Mesothelial cell of epicardium (in vitro differentiated cells): Measurements from ENCODE around the gene ELOVL2. TPM values are rescaled to one million over a fixed set of nuclear protein-coding genes. Genes with fewer than 3 reads are reported as not detected.

Experiments
- DNase-seq, 2 experiments: peaks; one replicate each; pipeline ENCODE4 v3.0.0; 2021; ENCODE audit warnings: low spot score in 2 of 2; ENCODE audit not compliant: unreplicated experiment in 2 of 2
- H3K27ac Mint-ChIP-seq: 2 replicates; pipeline ENCODE4 v1.8.0; 2021; ENCODE audit warnings: mixed read lengths
- H3K27me3 Mint-ChIP-seq: 2 replicates; pipeline ENCODE4 v1.8.0; 2021; ENCODE audit warnings: low read depth, mixed read lengths
- H3K36me3 Mint-ChIP-seq: 2 replicates; pipeline ENCODE4 v1.8.0; 2021; ENCODE audit warnings: mixed read lengths
- H3K4me1 Mint-ChIP-seq: 2 replicates; pipeline ENCODE4 v1.8.0; 2021; ENCODE audit warnings: mixed read lengths
- H3K4me3 Mint-ChIP-seq: 2 replicates; pipeline ENCODE4 v1.8.0; 2021; ENCODE audit warnings: mild to moderate bottlenecking, moderate library complexity, mixed read lengths
- H3K9me3 Mint-ChIP-seq: 2 replicates; pipeline ENCODE4 v1.8.0; 2021; ENCODE audit warnings: mixed read lengths
- total RNA-seq: library from RNA; stranded (reverse); gene quantifications from 3 replicates; pipeline ENCODE4 v1.2.1, GENCODE V29; 2021
- TF ChIP-seq, protein P1 (sequence below): fragments of 200-600 bp; sonication (generic); IDR thresholded peaks from one replicate; pipeline ENCODE4 v1.5.0; 2021; ENCODE audit warnings: antibody characterized with exemption; ENCODE audit not compliant: unreplicated experiment

Gene ELOVL2
- total RNA-seq, 1 donor from 2014 or later, result 1.6 TPM

DNA sequence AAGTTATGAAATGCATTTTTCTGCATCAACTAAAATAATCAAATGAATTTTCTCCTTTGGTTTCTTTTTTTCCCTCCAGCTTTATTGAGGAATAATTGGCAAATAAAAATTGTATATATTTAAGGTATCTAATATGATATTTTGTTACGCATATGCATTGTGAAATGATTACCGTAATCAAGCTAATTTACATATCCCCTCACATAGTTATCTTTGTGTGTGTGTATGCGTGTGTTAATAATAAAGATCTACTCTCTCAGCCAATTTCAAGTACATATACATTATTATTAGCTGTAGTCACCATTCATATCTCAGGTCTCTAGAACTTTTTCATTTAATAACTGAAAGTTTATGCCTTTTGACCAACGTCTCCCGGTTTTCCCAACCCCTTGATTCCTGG lies 96.1 kb downstream of the ELOVL2 start:
- no peak for DNase-seq
- TF ChIP-seq, protein P1, sequence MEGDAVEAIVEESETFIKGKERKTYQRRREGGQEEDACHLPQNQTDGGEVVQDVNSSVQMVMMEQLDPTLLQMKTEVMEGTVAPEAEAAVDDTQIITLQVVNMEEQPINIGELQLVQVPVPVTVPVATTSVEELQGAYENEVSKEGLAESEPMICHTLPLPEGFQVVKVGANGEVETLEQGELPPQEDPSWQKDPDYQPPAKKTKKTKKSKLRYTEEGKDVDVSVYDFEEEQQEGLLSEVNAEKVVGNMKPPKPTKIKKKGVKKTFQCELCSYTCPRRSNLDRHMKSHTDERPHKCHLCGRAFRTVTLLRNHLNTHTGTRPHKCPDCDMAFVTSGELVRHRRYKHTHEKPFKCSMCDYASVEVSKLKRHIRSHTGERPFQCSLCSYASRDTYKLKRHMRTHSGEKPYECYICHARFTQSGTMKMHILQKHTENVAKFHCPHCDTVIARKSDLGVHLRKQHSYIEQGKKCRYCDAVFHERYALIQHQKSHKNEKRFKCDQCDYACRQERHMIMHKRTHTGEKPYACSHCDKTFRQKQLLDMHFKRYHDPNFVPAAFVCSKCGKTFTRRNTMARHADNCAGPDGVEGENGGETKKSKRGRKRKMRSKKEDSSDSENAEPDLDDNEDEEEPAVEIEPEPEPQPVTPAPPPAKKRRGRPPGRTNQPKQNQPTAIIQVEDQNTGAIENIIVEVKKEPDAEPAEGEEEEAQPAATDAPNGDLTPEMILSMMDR, result no peak
- Mint-ChIP-seq H3K4me1 (no peaks in the 10 kb centered on the region), H3K9me3 (peaks cover 15% of the 10 kb centered on the region), H3K36me3 (peaks cover 18% of the 10 kb centered on the region), H3K27ac (no peak overlapping the region), H3K27me3 (no peaks in the 10 kb centered on the region), H3K4me3 (no peak overlapping the region)

DNA sequence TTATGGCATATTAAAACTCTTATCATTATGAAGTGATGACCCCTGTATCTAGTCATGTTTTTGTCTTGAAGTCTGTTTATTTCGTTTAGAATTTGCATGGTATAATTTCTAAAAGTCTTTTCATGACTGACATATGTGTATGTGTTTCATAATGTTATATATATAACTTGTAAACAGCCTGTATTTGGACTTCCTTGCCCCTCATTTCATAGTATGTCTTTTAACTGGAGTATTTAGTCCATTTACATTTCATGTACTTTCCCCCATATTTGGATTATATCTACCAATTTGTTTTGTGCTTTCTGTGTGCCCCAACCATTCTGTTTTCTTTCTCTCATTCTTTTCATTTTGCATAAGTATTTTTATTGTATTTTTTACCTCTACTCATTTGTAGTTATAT lies 98.3 kb downstream of the ELOVL2 start:
- no peak overlapping the region for H3K4me3 Mint-ChIP-seq
- no peak overlapping the region for H3K27ac Mint-ChIP-seq
- DNase-seq, result no peak
- peaks cover 18% of the 10 kb centered on the region for H3K9me3 Mint-ChIP-seq
- TF ChIP-seq, protein P1, result no peak
- H3K36me3 Mint-ChIP-seq, result peaks cover 25% of the 10 kb centered on the region
- no peaks in the 10 kb centered on the region for H3K27me3 Mint-ChIP-seq
- H3K4me1 Mint-ChIP-seq, result no peaks in the 10 kb centered on the region

DNA sequence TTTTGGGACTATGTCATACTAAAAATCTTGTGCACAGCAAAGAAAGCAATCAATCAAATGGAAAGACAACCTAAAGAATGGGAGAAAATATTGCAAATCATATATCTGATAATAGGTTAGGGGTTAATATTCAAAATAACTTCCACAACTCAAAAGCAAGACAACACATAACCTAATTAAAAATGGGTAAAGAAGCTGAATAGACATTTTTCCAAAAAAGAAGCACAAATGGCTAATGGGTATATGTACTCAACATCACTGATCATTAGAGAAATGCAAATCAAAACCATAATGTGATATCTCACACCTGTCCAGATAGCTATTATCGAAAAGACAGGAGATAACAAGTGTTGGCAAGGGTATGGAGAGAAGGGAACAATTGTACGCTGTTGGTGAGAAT lies 104.3 kb downstream of the ELOVL2 start:
- Mint-ChIP-seq H3K27me3 (no peaks in the 10 kb centered on the region), H3K4me1 (no peaks in the 10 kb centered on the region), H3K9me3 (peaks cover 26% of the 10 kb centered on the region), H3K36me3 (peaks cover 49% of the 10 kb centered on the region), H3K4me3 (no peak overlapping the region), H3K27ac (no peak overlapping the region)
- TF ChIP-seq, protein P1, result no peak
- DNase-seq, result no peak

DNA sequence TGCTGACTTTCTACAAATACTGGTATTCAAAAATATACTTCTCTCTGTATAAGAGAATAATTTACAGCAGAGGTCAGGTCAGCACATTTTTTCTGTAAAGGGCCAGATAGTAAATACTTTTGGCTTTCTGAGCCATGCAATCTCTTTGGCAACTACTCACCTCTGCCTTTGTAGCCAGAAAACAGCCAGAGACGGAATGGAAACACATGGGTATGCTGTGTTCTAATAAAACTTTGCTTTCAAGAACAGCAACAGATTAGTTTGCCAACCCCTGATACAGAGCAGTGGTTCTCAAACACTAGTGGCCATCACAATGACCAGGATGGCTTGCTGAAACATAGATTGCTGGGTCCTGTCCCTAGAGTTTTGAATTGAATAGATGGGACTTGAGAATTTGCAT lies 111.0 kb downstream of the ELOVL2 start:
- no peaks in the 10 kb centered on the region for H3K4me1 Mint-ChIP-seq
- DNase-seq, result no peak
- H3K27ac Mint-ChIP-seq, result no peak overlapping the region
- no peaks in the 10 kb centered on the region for H3K27me3 Mint-ChIP-seq
- H3K9me3 Mint-ChIP-seq, result peaks cover 6% of the 10 kb centered on the region
- peaks cover 44% of the 10 kb centered on the region for H3K36me3 Mint-ChIP-seq
- H3K4me3 Mint-ChIP-seq, result no peak overlapping the region
- TF ChIP-seq, protein P1, result no peak

Other genes starting within 250 kb of the ELOVL2 start
- 0.14 to 0.25 TPM (median 0.24 TPM) in 3 replicates for gene MAK, start 205.8 kb downstream of the ELOVL2 start, total RNA-seq
- not detected in 3 replicates for gene GCM2, start 162.3 kb downstream of the ELOVL2 start, total RNA-seq
- 16.6 to 20.1 TPM (median 19.9 TPM) in 3 replicates for gene SYCP2L, start 157.3 kb downstream of the ELOVL2 start, total RNA-seq
- gene SMIM13, start 49.5 kb upstream of the ELOVL2 start, total RNA-seq, result 16.9 to 18.9 TPM (median 18.0 TPM) in 3 replicates
- gene ERVFRD-1, start 67.4 kb upstream of the ELOVL2 start, total RNA-seq, result 0.20 to 0.25 TPM (median 0.23 TPM) in 3 replicates
- gene NEDD9, start 188.4 kb upstream of the ELOVL2 start, total RNA-seq, result 25.5 to 28.6 TPM (median 27.4 TPM) in 3 replicates